HG03095 (cell line): Measurements from ENCODE around the gene PBRM1.

Experiments used
- ATAC-seq: cut with Tn5 transposase; IDR thresholded peaks from one replicate; pipeline ENCODE4 v1.9.1; 2021; ENCODE audit warnings: moderate library complexity; ENCODE audit not compliant: unreplicated experiment

PBRM1 gene

DNA sequence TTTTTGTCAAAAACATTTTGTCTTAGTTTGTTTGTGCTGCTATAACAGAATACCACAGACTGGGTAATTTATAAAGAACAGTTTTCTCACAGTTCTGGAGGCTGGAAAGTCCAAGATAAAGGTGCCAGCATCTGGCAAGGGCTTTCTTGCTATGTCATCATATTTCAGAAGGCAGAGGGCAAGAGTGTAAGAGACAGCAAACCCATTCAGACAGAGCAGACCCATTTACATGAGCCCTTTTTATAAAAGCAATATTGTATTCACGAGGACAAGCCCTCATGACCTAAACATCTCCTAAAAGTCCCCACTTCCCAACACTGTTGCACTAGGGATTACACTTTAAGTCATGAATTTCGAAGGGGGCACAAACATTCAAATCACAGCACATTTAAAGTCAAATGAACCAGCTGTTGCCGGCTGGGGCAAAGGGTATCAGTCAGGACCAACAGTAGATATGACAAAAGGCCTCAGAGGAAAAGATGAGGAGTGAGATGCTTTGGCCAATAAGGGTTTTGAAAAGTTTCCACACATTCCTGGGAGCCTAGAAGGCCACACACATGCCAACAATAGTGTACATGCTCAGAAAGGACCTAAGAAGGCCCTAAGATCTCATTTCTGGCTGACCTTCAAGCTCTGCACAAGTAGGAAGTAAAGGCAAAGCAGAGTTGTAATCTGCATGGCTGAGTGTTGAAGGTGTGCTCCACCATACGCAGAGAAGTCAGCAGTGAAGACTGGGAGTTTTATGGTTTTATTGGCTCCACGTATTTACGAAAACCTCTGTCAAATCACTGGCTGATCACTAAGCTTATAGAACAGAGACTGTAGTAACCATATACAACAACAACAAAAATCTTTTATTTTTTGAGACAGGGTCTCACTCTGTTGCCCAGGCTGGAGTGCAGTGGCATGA lies 111.4 kb downstream of the PBRM1 start:
- ATAC-seq = no peak

DNA sequence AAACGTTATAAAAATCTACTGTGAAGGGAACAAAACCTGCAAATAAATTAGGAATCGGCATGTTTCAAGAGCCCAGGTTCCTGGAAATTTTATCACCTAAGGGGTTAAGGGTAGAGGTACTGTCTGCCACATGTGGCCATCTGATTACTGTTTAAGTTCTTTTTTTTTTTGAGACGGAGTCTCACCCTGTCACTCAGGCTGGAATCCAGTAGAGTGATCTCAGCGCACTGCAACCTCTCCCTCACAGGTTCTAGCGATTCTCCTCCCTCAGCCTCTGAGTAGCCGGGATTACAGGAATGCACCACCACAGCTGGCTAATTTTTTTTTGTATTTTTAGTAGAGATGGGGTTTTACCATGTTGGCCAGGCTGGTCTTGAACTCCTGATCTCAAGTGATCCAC lies 113.5 kb downstream of the PBRM1 start:
- ATAC-seq = no peak

GRCh38 chr3:52570076-52570475 lies 115.6 kb downstream of the PBRM1 start:
- no peak for ATAC-seq

DNA sequence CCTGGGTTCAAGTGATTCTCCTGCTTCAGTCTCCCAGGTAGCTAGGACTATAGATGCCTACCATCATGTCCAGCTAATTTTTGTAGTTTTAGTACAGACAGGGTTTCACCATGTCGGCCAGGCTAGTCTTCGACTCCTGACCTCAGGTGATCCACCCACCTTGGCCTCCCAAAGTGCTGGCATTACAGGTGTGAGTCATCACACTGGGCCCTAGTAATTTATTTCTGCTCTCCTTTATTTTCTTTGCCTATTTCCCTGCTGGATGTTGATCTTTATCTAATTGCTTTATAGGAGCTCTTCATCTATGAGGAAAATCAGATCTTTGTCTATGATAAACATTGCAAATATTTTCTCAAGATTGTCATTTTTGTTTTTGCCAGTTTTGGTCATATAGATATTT lies 117.6 kb downstream of the PBRM1 start:
- ATAC-seq = no peak

GRCh38 chr3:52563984-52564383 lies 121.7 kb downstream of the PBRM1 start:
- ATAC-seq = no peak

- ATAC-seq = no peak
Observed at GRCh38 chr3:52561028-52561747, 124.5 kb downstream of the PBRM1 start.

GRCh38 chr3:52558436-52558835 lies 127.3 kb downstream of the PBRM1 start:
- no peak for ATAC-seq

- ATAC-seq = no peak
Observed at GRCh38 chr3:52557011-52557960, 128.4 kb downstream of the PBRM1 start.

DNA sequence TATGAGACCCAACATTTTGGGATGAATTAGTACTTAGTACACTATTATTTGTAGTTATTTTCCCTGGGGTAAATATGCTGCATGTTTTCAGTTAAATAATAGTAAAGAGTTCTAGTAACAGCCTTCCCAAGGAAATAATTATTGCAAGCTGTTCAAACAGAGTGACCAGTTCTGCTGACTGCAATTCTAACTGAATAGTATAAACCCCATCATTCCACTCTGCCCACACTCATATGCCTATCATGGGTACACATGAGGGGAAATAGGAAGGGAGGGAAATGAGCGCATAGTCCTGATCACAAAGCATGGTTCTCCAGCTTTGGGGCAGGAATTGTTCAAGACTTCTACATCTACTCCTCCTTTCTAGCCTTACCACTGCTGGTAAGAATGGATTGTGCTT lies 130.7 kb downstream of the PBRM1 start:
- ATAC-seq = no peak

DNA sequence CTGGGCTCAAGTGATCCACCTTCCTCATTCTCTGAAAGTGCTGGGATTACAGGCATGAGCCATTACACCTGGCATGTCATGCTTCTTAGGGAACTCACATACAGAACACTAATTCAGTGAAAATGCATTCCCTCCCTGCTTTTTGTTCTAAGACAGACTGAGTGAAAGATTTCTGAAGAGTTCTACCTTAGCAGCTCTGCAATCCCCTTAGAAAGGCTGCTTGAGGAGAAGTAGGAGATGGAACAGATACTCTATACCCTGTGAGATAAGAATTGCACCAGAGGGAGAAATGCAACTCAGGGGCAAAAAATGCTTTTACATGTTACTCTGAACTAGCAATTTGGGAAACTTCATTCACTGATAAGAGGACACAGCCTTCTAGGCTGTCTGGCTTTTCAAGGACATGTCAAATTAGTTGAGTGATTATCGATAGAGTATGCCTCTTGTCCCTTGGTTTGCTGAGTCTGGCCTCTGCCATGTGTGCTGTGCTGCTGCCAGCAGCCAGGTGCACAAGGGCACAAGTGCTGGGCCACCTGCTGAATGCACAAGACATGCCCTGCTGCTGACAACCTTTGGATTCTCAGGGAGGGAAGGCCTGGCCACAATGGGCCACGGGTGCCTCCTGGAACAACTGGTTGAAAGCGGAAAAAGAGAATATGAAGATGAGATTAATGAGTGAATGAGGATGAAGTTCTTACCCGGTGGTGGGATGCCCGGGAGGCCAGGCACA lies 131.5 kb downstream of the PBRM1 start:
- no peak for ATAC-seq

GRCh38 chr3:52552089-52552488 lies 133.6 kb downstream of the PBRM1 start:
- no peak for ATAC-seq

GRCh38 chr3:52551118-52551517 lies 134.6 kb downstream of the PBRM1 start:
- ATAC-seq = no peak

DNA sequence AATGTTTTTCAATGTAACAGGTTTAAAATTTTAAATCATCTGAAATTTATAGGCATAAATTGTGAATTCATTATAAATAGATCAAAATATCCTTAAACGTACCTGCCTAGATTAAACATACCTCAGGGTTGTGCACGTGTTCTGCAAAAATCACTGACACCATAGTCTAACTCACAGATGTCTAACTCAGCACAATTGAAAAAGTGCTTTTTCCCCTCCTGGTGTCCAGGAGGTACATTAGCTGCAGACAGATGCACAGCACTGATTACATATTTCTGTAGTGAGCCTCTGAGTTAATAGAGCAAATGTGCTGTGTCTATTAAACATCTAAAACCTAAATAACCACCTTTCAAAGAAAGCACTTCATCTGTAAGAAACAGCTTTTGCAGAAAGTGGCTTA lies 138.6 kb downstream of the PBRM1 start:
- ATAC-seq = no peak

GRCh38 chr3:52546111-52546901 lies 139.4 kb downstream of the PBRM1 start:
- no peak for ATAC-seq

DNA sequence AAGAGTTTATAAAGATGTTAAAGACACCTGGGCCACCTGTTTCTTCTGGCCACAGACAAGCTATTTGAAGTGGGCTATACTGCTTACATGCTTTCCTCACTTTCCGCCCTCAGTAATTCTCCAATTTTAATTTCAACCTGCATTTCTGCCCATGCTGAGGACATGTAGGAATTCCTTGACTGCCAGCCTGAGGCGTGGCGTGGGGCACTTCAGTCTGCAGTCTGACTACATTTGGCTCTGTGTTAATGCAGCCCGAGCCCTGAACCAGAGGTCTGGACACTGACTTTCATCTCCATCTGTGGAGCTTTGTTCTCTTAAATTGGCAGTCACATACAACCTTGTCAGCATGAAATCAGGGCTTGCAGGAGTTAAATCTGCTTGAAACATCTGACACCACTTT lies 140.8 kb downstream of the PBRM1 start:
- ATAC-seq = no peak

DNA sequence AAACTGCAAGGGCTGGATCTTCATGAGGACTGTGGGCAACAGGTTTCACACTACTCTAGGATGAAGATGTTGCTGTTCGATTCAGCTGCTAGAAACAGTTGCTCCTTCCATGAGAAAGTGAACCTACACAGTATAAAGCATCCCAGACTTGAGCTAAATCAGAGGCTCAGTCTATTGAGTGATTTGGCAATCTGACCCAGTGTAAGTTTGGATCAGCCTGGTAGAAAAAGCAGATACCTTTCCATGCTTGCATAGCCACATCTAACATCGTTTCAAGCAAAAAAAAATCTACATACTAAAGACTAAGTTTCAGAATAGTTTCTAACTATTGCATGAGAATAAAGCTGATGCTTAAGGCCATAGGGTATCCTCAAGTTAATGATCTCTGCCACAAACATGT lies 144.7 kb downstream of the PBRM1 start:
- no peak for ATAC-seq

DNA sequence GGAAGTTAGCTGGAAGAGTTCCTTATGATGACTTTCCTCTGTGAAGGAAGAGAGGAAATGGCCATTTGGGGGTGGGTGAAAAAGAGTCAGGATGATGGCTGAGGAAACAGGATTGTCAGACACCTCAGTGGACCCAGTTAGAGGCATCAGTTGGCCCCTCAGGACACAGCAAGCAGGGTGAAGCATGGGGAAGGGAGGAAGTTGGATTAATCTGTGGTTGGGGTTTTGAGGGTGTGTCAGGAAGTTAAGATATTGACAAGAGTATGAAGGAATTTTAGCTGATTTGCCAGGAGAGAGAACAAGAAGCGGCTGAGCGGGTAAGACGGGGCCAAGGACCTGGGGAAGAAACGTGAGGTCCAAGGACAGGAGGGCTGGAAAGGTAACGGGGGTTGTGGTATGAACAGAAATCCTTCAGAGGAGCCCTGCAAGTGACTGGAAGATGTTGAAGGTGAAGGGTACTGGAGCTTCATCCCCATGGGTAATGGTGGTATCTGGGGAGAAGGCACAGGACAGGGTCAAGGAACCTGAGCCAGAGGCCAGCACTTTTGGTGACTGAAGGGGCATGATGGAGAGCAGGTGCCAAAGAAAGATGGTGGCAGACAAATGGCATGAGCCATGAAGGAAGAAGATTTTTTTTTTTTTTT lies 146.6 kb downstream of the PBRM1 start:
- ATAC-seq = no peak

DNA sequence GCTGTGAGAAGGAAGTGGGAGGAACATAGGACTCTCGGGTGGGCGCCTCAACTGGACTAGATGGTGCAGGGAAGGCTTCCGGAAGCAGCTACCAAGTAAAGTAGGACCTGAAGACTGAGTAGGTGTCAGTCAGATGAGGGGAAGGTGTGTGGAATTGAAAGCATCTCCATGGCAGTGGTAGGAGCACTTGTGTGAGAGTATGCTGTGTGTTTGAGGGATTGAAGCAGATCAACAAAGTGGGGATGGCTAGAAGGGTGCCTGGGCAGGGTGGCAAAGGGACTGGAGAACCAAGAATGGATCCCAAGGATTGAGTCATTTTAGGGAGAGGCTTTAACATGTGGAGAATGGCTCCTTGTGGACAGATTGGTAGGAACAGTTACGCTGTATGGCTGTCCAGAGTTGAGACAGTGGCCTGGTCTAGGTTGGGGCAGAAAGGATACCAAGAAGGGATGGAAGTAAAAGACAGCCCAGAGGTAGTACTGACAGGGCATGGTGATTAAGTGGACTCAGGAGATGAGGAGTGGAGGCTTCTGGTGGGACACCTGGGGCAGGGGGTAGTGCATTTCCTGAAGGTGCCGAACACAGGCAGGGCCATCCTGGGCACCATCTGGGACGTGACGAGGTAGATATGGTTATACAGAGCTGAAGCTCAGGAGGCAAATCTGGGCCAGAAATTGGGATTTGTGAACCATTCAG lies 147.8 kb downstream of the PBRM1 start:
- no peak for ATAC-seq
